Measurements from ENCODE around the gene ZNF532.

The ZNF532 gene

DNA sequence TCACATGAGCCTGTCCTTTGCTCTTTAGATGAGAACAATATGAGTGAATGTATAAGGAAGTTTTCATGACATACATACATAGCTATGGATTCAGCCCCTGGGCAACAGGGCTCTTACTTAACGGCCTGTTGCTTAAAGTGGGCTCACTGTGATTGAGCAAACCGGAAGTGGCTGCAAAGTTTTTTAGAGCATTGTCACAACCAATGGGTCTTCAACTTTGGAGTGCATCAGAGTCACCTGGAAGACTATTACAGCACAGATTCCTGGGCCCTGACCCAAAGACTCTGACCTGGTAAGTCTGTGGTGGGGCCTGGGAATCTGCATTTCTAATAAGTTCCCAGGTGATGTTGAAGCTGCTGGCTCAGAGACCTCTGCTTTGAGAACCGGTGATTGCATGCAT, 168.7 kb downstream of the ZNF532 start:
- no peak for DNase-seq (ENCODE audit: low spot score)

GRCh38 chr18:59033974-59034373, 169.3 kb downstream of the ZNF532 start:
- no peak for DNase-seq (ENCODE audit: low spot score)

DNA sequence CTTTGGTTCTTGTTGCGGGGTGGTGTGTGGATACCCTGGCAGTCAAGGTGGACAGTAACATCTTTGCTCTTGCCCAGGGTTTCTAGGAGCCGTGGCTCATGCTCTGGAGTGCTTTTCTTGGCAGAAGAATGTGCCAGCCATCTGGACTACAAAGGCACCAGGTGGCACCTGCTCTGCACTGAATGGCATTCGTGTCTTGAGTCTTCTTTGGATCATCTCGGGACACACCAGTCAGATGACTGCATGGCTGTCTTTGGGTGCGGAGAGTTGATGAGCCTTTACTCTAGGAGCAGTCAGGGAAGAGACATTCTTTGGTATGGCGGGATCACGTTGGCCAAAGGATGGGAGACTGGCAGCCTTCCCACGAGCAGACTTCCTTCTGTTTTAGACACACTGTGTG, 170.9 kb downstream of the ZNF532 start:
- no peak for DNase-seq (ENCODE audit: low spot score)
